Adrenal gland (tissue), 12 donors: Measurements from ENCODE around the gene TARBP2. TPM values are rescaled to one million over a fixed set of nuclear protein-coding genes. Genes with fewer than 3 reads are reported as not detected.

Experiments
- DNase-seq, 7 donors: peaks; one replicate each; pipeline ENCODE4 v3.0.0-alpha.2; 2019 to 2020
- H3K27ac ChIP-seq, 5 donors: fragments of 200-600 bp; sonication (generic) in 4 of 5; 1 replicate in 3 of 5; 2 replicates in 2 of 5; pipeline versions ENCODE4 v1.5.1 to v1.8.0; 2016 to 2020; ENCODE audit warnings: mild to moderate bottlenecking in 1 of 5
- H3K27me3 ChIP-seq: fragments of 200-600 bp; 2 replicates; pipeline ENCODE4 v1.8.0; 2021
- H3K36me3 ChIP-seq, 2 donors: fragments of 200-600 bp; replicated peaks in 1 of 2; 1 replicate in 1 of 2; 2 replicates in 1 of 2; pipeline versions ENCODE4 v1.5.1 to v1.8.0; 2018 to 2022
- H3K4me1 ChIP-seq, 2 donors: fragments of 200-600 bp; replicated peaks in 1 of 2; 1 replicate in 1 of 2; 2 replicates in 1 of 2; pipeline versions ENCODE4 v1.5.1 to v1.8.0; 2018 to 2021
- H3K4me3 ChIP-seq, 4 donors: fragments of 200-600 bp; sonication (generic) in 3 of 4; one replicate each; pipeline ENCODE4 v1.5.1; 2016 to 2018
- H3K9me3 ChIP-seq, 3 donors: fragments of 200-600 bp; sonication (generic) in 1 of 3; replicated peaks in 1 of 3; 1 replicate in 2 of 3; 2 replicates in 1 of 3; pipeline versions ENCODE4 v1.5.1 to v1.8.0; 2016 to 2021
- CTCF ChIP-seq, 6 experiments: fragments of 450-650 bp in 4 of 6; fragments of 200-600 bp in 2 of 6; sonication (generic) in 1 of 6; IDR thresholded peaks; 1 replicate in 5 of 6; 2 replicates in 1 of 6; pipeline versions ENCODE4 v1.5.1 to v1.8.0; 2016 to 2021; ENCODE audit warnings: antibody characterized with exemption in 6 of 6, mild to moderate bottlenecking in 2 of 6, moderate library complexity in 1 of 6
- POLR2A ChIP-seq, 2 donors: fragments of 450-650 bp; IDR thresholded peaks; one replicate each; pipeline ENCODE4 v1.6.1; 2017; ENCODE audit warnings: antibody characterized with exemption in 2 of 2, mild to moderate bottlenecking in 2 of 2, moderate library complexity in 1 of 2
- WGBS, 4 donors: extraction: QIAGEN DNeasy Blood & Tissue Kit in 2 of 4; methylation state at CpG; one replicate each; pipeline versions ENCODE4 v1.1.5 to v1.1.7; 2013 to 2017; 5-methylcytosine and 5-hydroxymethylcytosine counted together
- intact Hi-C, 2 donors: fragments of 100-400 bp; cut with DNase I; formaldehyde crosslinking; loops; one replicate each; pipeline versions ENCODE4 v1.14.1 to v1.15.0; 2022 to 2023
- polyA plus RNA-seq, 3 donors: library from polyadenylated mRNA; stranded (reverse); fragments of 200-250 nt in 2 of 3; fragments of 350-450 nt in 1 of 3; fragmentation: Illumina TruSeq in 1 of 3; extraction: RNeasy Lipid Tissue Mini Kit (QIAGEN cat#74804) in 1 of 3; gene quantifications; one replicate each; pipeline ENCODE4 v1.2.3, GENCODE V29; 2013 to 2014
- total RNA-seq, 9 donors: library from RNA; depleted of rRNA in 4 of 9; stranded (reverse); fragments of >200 nt in 4 of 9; fragments of 120-200 nt in 1 of 9; fragmentation: NEBNext Ultra II Directional in 1 of 9; extraction: Animal tissue kit (Norgen Biotek cat#: 25700) in 1 of 9; gene quantifications; one replicate each; pipeline versions ENCODE4 v1.1.0 to v1.2.4, GENCODE V29; 2013 to 2023
- donor health status: healthy with polysubstance abuse.
- donor health status: Bipolar disorder and iron deficiency.
- donor health status: DM: yes; HTN: yes; CAD: no.
- donor health status: DM: no; HTN: no; CAD: no.
- donor health status: DM: no; HTN: no; CAD: no.
- donor health status: DM: yes; HTN: yes; CAD: no.

Gene TARBP2
- total and polyA plus RNA-seq, 12 donors = 14.9 to 72.9 (median 32.8) TPM

DNA sequence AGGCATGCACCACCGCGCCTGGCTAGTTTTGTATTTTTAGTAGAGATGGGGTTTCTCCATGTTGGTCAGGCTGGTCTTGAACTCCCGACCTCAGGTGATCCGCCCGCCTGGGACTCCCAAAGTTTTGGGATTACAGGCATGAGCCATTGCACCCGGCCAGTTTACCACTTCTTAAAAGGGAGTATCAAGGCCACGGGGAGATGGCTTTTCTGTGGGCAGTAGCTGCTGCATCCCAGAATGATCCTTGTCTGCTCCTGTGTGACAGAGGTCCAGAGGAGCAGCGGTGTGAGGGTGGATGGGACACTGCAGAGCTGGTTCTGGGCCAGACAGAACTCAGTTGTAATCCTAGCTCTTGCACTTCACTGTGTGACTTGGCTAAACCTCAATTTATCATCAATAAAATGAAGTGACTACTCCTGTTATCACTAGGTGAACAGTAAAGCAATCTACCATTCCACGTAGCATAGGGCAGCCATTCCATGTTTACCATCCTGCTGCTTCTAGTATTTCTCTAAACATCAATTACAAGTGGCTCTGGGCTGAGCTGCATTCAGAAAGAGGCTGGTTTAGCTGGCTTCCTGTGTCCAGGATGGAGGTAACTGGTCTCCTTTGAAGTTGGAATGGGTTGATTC lies 9.2 kb downstream of the TARBP2 start:
- Histone ChIP-seq H3K36me3 (peaks cover 0 to 71% of the 10 kb centered on the region in 2 donors), H3K9me3 (no peaks in the 10 kb centered on the region), H3K4me3 (no peak overlapping the region), H3K4me1 (peaks cover 5 to 13% of the 10 kb centered on the region in 2 donors), H3K27me3 (no peaks in the 10 kb centered on the region), H3K27ac (no peak overlapping the region)
- TF ChIP-seq POLR2A (IDR thresholded peaks at IDR 0.05) (no peak), CTCF (IDR thresholded peaks at IDR 0.05) (no peak)
- intact Hi-C loops = loop anchor here in 1 of 2 donors (10.0 kb wide), 1 partner anchor 165 kb away; no protein-coding TSS in a partner anchor
- no peak for DNase-seq
- WGBS, 4 donors = 70 to 89% (median 80%) methylated on average over 3 to 9 of the region's 9 CpGs

- 82 to 87% (median 82%) methylated on average over 6 of the region's 6 CpGs for WGBS, 4 donors
- no peaks in the 10 kb centered on the region for H3K9me3 ChIP-seq
- intact Hi-C loops = loop anchor here in 1 of 2 donors (10.0 kb wide), 1 partner anchor 169 kb away; no protein-coding TSS in a partner anchor
- no peak for TF ChIP-seq POLR2A (IDR thresholded peaks at IDR 0.05)
- TF ChIP-seq CTCF (IDR thresholded peaks at IDR 0.05) = no peak
- no peak overlapping the region for H3K4me3 ChIP-seq
- H3K36me3 ChIP-seq = peaks cover 0 to 77% of the 10 kb centered on the region in 2 donors
- H3K27me3 ChIP-seq = no peaks in the 10 kb centered on the region
- no peak overlapping the region for H3K27ac ChIP-seq
- peaks cover 0 to 6% of the 10 kb centered on the region in 2 donors for H3K4me1 ChIP-seq
- DNase-seq = no peak
These were observed 12.8 kb downstream of the TARBP2 start for GRCh38 chr12:53513712-53514410.

- Histone ChIP-seq H3K36me3 (peaks cover 0 to 84% of the 10 kb centered on the region in 2 donors), H3K27ac (no peak overlapping the region), H3K4me1 (peaks cover 0 to 6% of the 10 kb centered on the region in 2 donors), H3K4me3 (no peak overlapping the region), H3K27me3 (no peaks in the 10 kb centered on the region), H3K9me3 (no peaks in the 10 kb centered on the region)
- intact Hi-C loops = loop anchor here in 1 of 2 donors (10.0 kb wide), 1 partner anchor 170 kb away; no protein-coding TSS in a partner anchor
- no peak for TF ChIP-seq POLR2A (IDR thresholded peaks at IDR 0.05)
- TF ChIP-seq CTCF (IDR thresholded peaks at IDR 0.05) = no peak
- WGBS, 4 donors = 82 to 87% (median 86%) methylated on average over 6 of the region's 6 CpGs
- DNase-seq = no peak
These were observed 13.7 kb downstream of the TARBP2 start for GRCh38 chr12:53514628-53515290.

DNA sequence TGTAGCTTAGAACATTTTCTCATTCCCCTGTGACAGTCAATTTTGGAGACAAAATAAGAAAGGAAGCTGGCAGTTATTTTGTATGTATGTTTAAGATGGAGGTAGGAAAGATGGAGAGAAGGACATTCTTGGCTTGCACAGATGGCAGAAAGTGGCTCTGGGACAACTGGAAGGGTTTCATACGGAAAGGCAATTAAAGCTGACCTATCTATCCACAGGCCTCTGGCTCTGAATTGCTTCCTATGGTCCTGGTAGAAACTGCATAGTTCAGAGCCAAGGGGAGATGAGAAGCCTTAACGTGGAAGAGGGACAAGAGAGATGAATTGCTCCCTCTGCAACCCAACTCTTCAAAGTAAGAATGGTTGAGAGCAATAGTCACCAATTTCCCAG lies 14.2 kb downstream of the TARBP2 start:
- Histone ChIP-seq H3K27ac (no peak overlapping the region), H3K4me3 (no peak overlapping the region), H3K9me3 (no peaks in the 10 kb centered on the region), H3K4me1 (peaks cover 0 to 6% of the 10 kb centered on the region in 2 donors), H3K36me3 (peaks cover 0 to 87% of the 10 kb centered on the region in 2 donors), H3K27me3 (no peaks in the 10 kb centered on the region)
- intact Hi-C loops = loop anchor here in 1 of 2 donors (10.0 kb wide), 1 partner anchor 170 kb away; no protein-coding TSS in a partner anchor
- TF ChIP-seq CTCF (IDR thresholded peaks at IDR 0.05) = no peak
- no peak for TF ChIP-seq POLR2A (IDR thresholded peaks at IDR 0.05)
- WGBS, 4 donors = 67 to 96% (median 89%) methylated on average over 2 of the region's 2 CpGs
- DNase-seq = no peak
